Measurements from ENCODE around the gene BEGAIN. TPM values are rescaled to one million over a fixed set of nuclear protein-coding genes. Genes with fewer than 3 reads are reported as not detected.

Gene BEGAIN
- total and polyA plus RNA-seq, 2 of the 8 experiments (the other 6 are each of a cell fraction or from before 2014, with no cell fraction given), result 2.9 to 3.0 TPM

- CTCF ChIA-PET (ENCODE audit: partially characterized antibody), result interaction anchor here (0.7 to 1.6 kb wide), 6 partner anchors 36 to 100 kb away, joined by 3 to 4 read pairs (median 4); no protein-coding TSS in a partner anchor
- TF ChIP-seq USF2 (IDR thresholded peaks at IDR 0.05; ENCODE audit: low read length), result no peak
- no peak for TF ChIP-seq KDM5A (IDR thresholded peaks at IDR 0.05; ENCODE audit: low read length)
- TF ChIP-seq CREB1 (IDR thresholded peaks at IDR 0.05), result no peak
- TF ChIP-seq EZH2 (IDR thresholded peaks at IDR 0.05; ENCODE audit: low read depth, low read length, severe bottlenecking), result no peak
- no peak for TF ChIP-seq SUZ12 (IDR thresholded peaks at IDR 0.05; ENCODE audit: low read length)
- TF ChIP-seq SIX5 (IDR thresholded peaks at IDR 0.05; ENCODE audit: low read depth, low read length), result no peak
- TF ChIP-seq TBP (IDR thresholded peaks at IDR 0.05; ENCODE audit: low read depth, low read length), result no peak
- no peak for TF ChIP-seq SIRT6 (IDR thresholded peaks at IDR 0.05; ENCODE audit: low read length)
- TF ChIP-seq TAF7 (optimal IDR thresholded peaks at IDR 0.05; ENCODE audit: borderline replicate concordance, low read depth, low read length), result no peak
- TF ChIP-seq HDAC2 (IDR thresholded peaks at IDR 0.05; ENCODE audit: borderline replicate concordance in 1 of 2, low read depth in 2 of 2, low read length in 2 of 2), result no peak
Measured at GRCh38 chr14:100576091-100577085, 10.8 kb downstream of the BEGAIN start.

More at GRCh38 chr14:100576091-100577085, 10.8 kb downstream of the BEGAIN start:
- no peak overlapping the region for H2AK5ac ChIP-seq (ENCODE audit: low read depth, low read length)
- H3K4me1 ChIP-seq (replicated peaks in 1 of 4; ENCODE audit: control insufficient read depth in 3 of 4, insufficient read depth in 4 of 4, low read length in 3 of 4), result peaks cover 0 to 12% (median 8%) of the 10 kb centered on the region in 4 experiments; a peak in 6 of 7 replicates
- FAIRE-seq (no peak), DNase-seq (ENCODE audit: low read depth in 1 of 2, low spot score in 2 of 2) (no peak)
- no peak overlapping the region for H2BK20ac ChIP-seq (ENCODE audit: low read length)
- no peak overlapping the region for H4K91ac ChIP-seq (replicated peaks; ENCODE audit: insufficient read length, low read length)
- H4K20me1 ChIP-seq (replicated peaks in 1 of 2; ENCODE audit: control insufficient read depth in 1 of 2, insufficient read depth in 2 of 2, low read length in 2 of 2), result no peaks in the 10 kb centered on the region
- no peak overlapping the region for H3K56ac ChIP-seq (replicated peaks; ENCODE audit: insufficient read length, low read depth, low read length)
- H4K8ac ChIP-seq (ENCODE audit: extremely low read depth, insufficient read depth, low read length), result no peak overlapping the region
- H3K4ac ChIP-seq (replicated peaks; ENCODE audit: insufficient read length, low read depth, low read length), result no peak overlapping the region
- H3K9me3 ChIP-seq (ENCODE audit: insufficient read depth in 2 of 2, low read depth in 1 of 2, low read length in 1 of 2), result no peaks in the 10 kb centered on the region
- H3K23ac ChIP-seq (ENCODE audit: insufficient read length), result no peak overlapping the region
- 87% methylated on average over 25 of the region's 26 CpGs; no CpG with 5 or more reads in 1 of the 2 experiments for WGBS, 2 experiments (ENCODE audit: extremely low coverage in 1 of 2, insufficient coverage in 1 of 2, insufficient read length in 1 of 2, insufficient replicate concordance in 2 of 2, low coverage in 1 of 2, low lambda C conversion rate in 2 of 2, missing lambda C conversion rate in 1 of 2)
- no peak overlapping the region; the same call in 1 of the 2 replicates for H3K18ac ChIP-seq (ENCODE audit: extremely low read depth, low read length)
- POLR2A ChIA-PET (ENCODE audit: partially characterized antibody), result interaction anchor here (0.8 kb wide), 1 partner anchor 9 kb away, joined by 3 read pairs; no protein-coding TSS in a partner anchor
- H3K23me2 ChIP-seq (ENCODE audit: low read depth, low read length), result no peaks in the 10 kb centered on the region
- no peaks in the 10 kb centered on the region for H3K36me3 ChIP-seq (ENCODE audit: control insufficient read depth in 2 of 4, insufficient read depth in 4 of 4, low read length in 3 of 4)
- H3K4me3 ChIP-seq (ENCODE audit: extremely low read depth in 1 of 4, insufficient read depth in 2 of 4, low read depth in 3 of 4, low read length in 4 of 4), result no peak overlapping the region
- H3K27me3 ChIP-seq (replicated peaks in 1 of 4; ENCODE audit: control insufficient read depth in 3 of 4, extremely low read depth in 1 of 4, insufficient read depth in 3 of 4, low read length in 3 of 4), result peaks cover 0 to 2% (median 0%) of the 10 kb centered on the region in 4 experiments; a peak in 1 of 7 replicates
- H2BK12ac ChIP-seq (ENCODE audit: low read depth, low read length), result no peak overlapping the region
- H2BK120ac ChIP-seq (replicated peaks; ENCODE audit: low read depth, low read length), result no peak overlapping the region
- H3K9ac ChIP-seq (replicated peaks in 1 of 4; ENCODE audit: extremely low read depth in 1 of 4, low read depth in 3 of 4, low read length in 3 of 4), result no peak overlapping the region
- H3K4me2 ChIP-seq (ENCODE audit: insufficient read depth in 1 of 2, low read depth in 2 of 2, low read length in 2 of 2), result no peak overlapping the region
- no peak overlapping the region for H4K5ac ChIP-seq (ENCODE audit: insufficient read length, low read depth, low read length)
- no peaks in the 10 kb centered on the region for H3K79me2 ChIP-seq (ENCODE audit: control insufficient read depth in 1 of 2, insufficient read depth in 2 of 2, low read length in 2 of 2)
- no peak overlapping the region for H3K27ac ChIP-seq (ENCODE audit: low read depth, low read length)
- H3K14ac ChIP-seq (ENCODE audit: insufficient read length), result no peak overlapping the region
- H2AFZ ChIP-seq (ENCODE audit: low read length), result no peak overlapping the region
- no peak overlapping the region for H2BK15ac ChIP-seq (ENCODE audit: low read length)
- H2BK5ac ChIP-seq (ENCODE audit: low read depth, low read length), result no peak overlapping the region
- H3K79me1 ChIP-seq (ENCODE audit: low read depth, low read length), result no peaks in the 10 kb centered on the region

Measured in H1 (cell line).